C4-2B (cell line): ENCODE data around the gene RFTN1.

Experiments used
- ZFX ChIP-seq: fragments of 450-650 bp; IDR thresholded peaks from 2 replicates; pipeline ENCODE4 v1.6.1; 2017
- TF ChIP-seq, protein P1 (sequence below): fragments of 450-650 bp; conservative IDR thresholded peaks from 2 replicates; pipeline ENCODE4 v1.5.1; 2017; ENCODE audit warnings: mild to moderate bottlenecking

DNA sequence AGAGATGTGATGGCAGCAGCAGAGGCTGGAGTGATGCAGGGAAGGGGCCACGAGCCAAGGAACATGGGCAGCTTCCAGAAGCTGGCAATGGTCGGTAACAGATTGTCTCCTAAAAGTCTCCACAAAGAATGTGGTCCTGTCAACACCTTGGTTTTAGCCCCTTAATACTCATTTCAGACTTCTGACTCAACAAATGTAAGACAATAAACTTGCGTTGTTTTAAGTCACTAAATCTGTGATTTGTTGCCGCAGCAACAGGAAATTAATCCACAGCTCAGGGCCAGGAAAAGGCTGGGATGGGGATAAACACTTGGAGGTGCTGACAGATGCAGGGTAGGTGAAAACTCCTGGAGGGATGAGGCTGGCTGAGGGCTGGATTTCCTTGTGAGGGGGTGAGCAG lies 178.6 kb downstream of the RFTN1 start:
- TF ChIP-seq, protein P1, sequence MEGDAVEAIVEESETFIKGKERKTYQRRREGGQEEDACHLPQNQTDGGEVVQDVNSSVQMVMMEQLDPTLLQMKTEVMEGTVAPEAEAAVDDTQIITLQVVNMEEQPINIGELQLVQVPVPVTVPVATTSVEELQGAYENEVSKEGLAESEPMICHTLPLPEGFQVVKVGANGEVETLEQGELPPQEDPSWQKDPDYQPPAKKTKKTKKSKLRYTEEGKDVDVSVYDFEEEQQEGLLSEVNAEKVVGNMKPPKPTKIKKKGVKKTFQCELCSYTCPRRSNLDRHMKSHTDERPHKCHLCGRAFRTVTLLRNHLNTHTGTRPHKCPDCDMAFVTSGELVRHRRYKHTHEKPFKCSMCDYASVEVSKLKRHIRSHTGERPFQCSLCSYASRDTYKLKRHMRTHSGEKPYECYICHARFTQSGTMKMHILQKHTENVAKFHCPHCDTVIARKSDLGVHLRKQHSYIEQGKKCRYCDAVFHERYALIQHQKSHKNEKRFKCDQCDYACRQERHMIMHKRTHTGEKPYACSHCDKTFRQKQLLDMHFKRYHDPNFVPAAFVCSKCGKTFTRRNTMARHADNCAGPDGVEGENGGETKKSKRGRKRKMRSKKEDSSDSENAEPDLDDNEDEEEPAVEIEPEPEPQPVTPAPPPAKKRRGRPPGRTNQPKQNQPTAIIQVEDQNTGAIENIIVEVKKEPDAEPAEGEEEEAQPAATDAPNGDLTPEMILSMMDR = no peak
- TF ChIP-seq ZFX = no peak
